GM19035 (cell line): ENCODE results near the gene SLC4A11.
"Not testable (repeated sequence)": the region's sequence is repeated elsewhere in the genome, so short reads cannot be mapped to it uniquely, and the experiment has no call there.

Source experiments
- ATAC-seq: cut with Tn5 transposase; IDR thresholded peaks from one replicate; pipeline ENCODE4 v1.9.1; 2021; ENCODE audit not compliant: unreplicated experiment

SLC4A11 gene

DNA sequence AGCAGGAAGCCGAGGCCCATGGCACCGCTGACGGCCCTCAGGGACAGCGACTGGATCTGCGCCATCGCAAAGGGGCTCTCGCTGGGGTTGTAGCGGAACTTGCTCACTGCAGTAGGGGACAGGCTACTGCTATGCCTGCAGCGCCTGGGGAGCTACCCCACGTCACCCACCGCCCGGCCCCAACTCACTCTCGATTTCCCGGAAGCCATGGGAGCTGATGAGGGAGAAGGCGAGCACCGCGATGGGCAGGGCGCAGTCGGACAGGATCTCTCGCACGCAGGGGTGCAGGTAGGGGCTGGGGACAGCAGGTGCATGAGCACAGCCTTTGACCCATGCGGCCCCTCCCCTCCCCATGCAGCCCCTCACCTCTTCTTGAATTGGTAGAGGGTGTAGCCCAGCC is 9.8 kb downstream of the SLC4A11 start:
- ATAC-seq: no peak

DNA sequence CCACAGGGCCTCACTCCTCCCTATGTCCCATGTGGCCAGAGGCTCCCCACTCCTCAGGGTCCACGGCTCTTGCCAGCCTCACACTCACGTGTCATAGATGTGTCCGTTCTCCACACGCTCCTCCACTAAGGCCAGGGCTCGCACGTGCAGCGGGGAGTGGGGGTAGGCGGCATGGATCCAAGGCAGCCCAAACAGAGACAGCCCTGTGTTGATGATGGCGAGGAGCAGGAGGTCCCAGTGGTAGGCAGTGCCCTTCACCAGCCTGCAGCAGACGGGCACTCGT is 10.3 kb downstream of the SLC4A11 start:
- ATAC-seq: no peak

DNA sequence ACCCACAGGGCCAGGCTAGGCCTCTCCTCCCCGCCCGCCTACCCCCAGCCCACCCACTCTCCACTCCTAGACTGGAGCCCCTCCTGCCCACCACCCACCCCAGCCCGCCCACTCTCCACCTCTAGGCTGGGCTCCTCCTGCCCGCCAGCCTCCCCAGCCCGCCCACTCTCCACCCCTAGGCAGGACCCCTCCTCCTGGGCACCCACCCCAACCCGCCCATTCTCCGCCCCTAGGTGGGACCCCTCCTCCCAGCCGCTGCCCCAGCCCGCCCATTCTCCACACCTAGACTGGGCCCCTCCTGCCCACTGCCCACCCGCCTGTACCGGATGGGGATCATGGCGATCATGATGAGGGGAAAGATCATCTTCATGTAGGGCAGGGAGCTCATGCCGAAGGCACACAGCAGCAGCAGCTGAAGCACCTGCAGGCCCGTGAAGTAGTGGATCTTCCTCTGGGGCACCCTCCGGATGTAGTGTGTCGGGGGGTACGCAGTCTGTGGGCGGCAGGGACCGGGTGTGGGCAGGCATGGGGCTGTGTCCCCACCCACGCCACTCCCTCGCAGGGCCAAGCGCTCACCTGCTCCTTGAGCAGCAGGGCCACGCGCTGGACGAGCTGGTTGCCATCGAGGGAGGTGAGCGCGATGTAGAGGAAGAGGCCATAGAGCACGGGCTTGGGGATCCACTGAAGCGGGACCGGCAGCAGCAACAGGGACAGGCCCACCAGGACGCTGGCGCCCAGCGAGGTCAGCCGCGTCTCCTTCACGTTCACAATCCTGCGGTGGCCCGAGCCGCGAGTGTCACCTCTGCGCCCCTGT is 10.8 kb downstream of the SLC4A11 start:
- ATAC-seq: no peak

DNA sequence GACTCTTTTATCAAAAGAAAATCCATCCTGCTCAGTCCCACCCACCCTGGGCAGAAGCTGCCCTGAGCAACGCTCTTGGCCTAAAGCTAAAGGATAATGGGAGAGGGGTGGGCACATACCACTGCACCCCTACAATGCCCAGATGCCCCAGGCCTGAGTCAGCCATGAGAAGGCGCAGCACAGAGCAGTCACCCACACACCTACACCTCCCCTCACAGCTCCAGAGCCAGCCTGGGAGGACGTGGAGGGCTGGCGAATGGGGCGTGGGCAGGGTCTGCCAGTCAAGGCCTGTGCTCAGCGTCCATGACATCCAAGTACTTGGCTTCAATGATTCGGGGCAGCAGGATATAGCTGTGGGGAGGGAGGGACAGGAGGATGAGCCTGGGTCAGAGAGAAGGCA is 11.5 kb downstream of the SLC4A11 start:
- ATAC-seq: no peak

DNA sequence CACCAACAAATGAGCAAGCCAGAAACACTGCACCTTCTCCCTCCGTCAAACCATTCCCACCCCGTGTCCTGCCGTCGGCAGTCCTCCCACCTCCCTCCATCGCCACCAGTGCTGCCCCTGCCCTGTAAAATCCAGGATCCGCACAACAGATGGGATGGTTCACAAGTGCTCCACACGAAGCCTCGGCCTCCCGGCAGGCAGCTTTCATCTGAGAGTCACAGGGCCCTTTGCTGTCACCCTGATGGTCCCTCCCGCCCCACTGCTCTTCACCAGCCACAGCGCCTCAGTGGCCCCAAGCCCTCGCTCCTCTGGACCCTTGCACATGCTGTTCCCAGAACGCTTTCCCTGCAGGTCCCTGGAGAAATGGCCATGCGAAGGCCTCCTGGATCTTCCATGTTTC is 12.1 kb downstream of the SLC4A11 start:
- ATAC-seq: no peak

DNA sequence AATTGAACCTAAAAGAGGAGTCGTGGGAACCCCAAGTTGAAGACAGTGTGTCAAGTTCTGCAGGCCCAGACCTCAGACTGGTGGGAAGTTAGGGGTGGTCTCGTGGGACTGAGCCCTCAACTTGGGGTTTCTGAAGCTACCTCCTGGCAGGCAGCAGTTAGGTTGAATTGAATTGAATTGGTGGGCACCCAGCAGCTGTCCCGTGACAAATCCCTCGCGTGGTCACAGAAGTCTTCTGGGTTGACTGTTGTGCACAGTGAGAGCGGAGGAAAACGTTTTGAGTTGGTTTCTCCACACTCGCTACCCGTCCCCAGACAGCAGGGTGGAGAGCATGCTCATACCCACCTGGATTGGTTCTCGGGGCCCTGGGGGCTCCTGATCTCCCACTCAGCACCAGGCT is 12.9 kb downstream of the SLC4A11 start:
- ATAC-seq: no peak

DNA sequence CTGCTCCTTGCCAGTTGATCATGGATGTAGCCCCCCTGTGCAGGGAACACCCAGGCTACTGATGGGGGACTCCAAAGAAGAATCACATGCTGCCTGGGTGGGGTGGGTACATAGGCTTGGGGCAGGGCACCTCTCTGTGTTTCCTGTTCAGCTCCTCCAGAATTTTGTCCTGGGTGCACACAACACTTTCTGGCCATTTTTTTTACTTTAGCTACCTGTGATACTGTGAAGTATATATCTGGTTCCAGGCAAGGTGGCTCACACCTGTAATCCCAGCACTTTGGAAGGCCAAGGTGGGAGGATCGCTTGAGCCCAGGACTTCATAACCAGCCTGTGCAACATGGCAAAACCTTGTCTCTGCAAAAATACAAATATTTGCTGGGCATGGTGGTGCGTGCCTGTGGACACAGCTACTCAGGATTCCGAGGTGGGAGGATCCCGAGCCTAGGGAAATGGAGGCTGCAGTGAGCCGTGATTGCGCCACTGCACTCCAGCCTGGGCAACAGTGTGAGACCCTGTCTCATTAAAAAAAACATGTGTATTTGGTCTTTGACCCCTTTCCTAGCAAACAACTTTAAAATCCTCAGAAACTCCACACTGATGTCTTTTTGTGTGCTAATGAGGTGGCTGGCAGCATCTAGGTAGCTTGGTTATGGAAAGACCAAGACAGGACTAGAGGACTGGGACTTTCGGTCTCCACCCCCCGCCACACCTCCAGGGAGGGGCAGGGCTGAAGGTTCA is 14.1 kb downstream of the SLC4A11 start:
- ATAC-seq: no peak

DNA sequence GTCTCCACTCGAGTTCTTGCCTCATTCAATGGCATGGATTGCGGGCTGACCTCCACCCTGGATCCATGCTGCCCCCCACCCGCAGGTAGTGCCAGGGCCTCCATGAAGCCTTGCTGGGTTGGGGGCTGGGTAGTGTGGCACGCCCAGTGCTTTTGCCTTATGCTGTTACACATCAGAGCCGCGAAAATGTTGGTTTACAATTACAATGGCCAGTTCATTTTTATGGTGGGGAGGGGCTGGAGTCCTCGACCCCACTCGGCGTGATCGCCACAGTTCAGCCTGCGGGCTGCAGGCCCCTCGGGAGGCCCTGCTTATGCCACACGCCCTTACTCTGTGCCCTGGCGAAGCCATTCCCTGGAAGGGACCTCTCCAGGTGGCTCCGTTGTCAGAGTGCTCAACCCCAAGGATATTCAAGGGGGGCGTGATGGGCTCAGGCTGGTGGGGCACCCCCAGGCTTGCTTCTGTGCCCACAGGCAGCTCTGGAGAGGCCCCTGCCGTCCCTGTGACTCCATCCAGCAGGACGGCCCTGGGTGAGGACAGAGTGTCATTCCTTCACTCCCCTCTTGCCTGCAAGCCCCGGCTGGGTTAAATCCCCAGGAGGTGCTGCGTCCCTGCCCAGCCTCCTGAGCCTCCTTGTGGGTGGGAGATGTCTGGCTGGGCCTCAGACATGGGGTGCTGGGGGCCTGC is 14.9 kb downstream of the SLC4A11 start:
- no peak for ATAC-seq

DNA sequence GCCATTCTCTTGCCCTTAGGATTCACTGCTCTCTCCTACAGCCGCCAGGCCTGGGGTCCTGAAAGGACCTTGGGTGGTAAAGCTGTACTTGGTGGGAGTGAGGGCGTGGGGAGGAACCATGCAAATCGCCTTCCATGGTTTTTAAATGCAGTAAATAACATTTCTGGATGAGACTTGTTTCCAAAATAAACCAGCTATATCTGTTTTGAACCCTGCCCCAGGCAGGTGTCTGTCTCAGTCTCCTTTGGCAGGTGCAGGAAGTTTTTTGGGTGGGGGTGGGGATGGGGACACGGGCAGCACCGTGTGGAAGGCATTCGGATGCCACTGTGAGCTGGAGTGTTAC is 15.4 kb downstream of the SLC4A11 start:
- no peak for ATAC-seq

DNA sequence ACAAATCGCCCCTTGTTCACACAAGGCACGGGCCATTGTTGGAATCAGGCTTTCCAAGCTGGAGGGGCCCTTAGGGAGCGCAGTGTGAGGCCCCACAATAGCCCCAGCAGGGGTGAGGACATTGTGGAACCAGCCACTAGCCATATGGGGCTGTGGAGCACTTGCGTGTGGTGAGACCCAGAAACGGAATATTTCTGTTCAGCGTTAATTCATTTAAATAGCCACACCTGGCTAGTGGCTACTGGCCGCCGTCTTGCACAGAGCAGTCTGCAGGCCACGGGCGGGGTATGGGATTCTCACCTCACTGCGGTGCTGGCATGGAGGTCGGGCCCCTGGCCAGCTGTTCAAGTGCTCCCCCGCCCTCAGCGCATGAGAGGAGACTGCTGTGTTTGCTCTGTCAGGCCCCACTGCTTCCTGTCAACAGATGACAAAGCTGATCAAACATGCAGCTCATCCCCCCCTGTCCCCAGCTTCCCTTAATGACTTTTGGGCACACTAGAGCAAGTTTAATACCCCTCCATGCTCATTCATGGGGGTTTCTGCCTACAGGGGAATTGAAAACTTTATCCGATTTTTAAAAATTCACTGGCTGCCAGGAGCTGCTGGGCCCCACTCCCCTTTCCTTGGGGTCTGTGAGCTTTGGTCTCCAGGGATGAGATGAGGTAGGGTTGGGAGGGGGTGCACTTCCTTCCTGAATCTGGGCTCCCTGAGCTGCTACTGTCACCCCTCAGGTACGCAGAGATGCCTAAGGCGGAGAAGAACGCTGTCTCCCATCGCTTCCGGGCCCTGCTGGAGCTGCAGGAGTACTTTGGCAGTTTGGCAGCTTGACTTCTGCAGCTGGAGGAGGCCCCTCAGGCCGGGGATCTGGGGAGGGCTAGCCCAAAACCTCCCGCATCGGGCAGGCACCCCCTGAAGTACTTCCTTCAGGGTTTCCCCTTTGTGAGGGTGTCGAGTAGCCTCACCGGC is 16.1 kb downstream of the SLC4A11 start:
- no peak for ATAC-seq

DNA sequence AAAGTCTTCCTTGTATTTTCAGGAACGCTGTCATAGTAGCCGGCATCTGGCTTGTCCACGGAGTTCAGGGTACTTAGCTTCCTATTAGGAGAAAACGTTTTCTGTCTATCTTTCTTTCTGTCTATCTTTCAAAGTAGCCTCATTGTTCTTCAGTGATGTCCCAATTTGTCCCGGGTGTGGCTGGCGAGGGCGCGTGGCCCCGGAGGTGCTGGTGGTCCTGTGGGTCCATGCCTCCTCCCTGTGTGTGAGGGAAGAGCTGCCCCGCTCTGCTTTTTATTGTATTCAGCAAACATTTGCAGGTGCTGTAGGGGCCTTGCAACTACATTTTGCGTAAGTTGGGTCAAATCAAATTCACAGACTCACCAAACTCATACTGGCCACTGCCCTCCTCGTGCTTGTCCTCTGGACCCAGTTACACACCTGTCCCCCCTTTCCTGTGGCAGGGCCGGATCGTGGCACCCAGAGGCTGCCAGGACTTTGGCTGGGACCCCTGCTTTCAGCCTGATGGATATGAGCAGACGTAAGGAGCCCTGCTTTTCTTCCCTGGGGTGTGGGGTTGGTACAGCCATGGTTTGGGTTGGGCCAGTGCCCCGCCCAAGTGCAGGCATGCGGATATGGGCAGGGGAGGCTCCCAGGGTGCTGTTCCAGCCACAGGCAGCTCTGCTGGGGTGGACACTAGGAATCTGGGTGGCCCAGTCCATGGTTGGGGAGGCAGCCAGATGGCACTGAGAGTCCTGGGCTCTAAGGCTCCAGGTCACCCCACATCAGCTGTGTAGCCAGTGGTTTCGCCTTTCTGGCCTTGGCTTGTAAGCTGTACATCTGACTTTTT is 17.4 kb downstream of the SLC4A11 start:
- no peak for ATAC-seq

DNA sequence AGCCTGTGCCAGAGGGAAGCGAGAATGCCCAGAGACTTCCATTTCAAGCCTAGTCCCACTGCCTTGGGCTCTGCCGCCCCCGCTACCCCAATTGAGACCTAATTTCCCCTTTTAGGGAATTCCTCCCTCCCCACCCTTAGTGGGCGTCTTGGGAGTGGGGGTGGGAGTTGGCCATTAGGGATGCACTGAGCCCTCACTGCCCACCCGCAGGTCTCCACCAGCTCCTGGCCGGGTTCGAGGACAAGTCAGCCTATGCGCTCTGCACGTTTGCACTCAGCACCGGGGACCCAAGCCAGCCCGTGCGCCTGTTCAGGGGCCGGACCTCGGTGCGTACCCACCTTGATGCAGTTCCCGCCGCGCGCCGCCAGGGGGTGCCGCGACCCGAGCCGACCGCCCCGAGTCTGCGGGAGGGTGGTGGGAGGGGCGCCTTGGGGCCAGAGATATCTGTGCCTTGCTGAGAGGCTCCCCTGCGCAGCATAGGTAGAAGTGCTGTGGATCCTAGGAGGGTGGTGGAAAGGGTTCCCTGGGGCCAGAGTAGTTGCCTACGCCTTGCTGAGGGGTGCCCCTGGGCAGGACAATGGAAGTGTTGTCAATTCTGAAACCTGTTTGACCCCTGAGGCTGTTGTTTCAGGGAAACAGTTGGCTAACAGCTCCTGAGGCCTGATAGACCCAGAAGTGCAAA is 20.5 kb downstream of the SLC4A11 start:
- ATAC-seq: no peak

DNA sequence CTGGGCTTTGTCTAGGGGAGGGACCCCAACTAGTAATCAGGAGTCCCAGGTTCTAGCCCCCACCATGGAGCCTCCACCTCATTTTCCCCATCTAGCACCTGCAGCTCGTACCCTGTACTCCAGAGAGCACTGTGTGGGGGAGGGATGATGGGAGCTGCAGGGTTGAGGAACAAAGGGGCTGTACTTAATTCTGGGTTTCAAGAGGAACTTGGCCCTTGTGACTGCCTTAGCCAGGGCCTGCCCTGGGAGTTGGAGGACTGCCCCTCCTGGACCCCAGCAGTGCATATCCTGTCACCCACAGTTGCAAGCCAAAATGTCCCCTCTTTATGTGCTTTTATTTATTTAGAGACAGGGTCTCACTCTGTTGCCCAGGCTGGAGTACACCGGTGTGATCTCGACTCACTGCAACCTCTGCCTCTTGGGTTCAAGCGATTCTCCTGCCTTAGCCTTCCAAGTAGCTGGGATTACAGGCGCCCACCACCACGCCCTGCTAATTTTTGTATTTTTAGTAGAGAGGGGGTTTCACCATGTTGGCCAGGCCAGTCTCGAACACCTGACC is 23.6 kb downstream of the SLC4A11 start:
- not testable (repeated sequence) for ATAC-seq

DNA sequence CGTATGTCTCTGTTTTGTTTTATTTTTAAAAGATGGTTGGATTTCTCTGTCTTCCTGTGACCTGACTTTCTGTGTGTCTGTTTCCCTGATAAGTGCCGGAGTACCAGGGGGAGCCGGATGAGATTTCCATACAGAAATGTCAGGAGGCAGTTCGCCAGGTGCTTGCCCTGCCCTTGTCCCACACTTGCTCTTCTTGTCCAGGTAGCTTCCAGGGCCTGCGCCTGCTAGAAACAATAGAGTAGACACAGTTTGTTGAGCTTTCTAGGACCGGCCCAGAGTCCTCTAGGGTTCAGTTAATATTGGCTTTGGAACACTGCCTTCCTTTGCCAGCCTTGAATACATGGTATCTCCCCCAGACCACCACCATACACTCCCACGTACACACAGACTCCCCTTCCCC is 25.8 kb downstream of the SLC4A11 start:
- no peak for ATAC-seq

DNA sequence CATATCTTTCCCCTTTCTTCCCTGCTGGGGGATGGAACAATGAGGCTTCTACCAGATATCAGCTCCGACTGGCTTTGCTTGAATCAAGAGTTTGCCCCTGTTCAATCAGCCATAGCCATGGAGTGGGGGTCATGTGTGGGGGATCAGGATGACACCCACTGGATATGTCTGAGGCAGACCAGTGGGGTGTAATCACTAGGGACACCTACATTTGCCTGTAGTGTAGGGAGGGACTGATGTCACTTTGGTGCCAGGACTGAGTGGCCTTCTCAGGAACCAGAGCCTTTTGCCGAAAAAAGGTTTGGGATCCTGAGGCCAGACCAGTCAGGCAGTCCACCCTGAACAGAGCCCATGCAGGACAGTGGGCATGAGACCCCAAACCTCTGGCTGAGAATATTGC is 28.6 kb downstream of the SLC4A11 start:
- no peak for ATAC-seq

DNA sequence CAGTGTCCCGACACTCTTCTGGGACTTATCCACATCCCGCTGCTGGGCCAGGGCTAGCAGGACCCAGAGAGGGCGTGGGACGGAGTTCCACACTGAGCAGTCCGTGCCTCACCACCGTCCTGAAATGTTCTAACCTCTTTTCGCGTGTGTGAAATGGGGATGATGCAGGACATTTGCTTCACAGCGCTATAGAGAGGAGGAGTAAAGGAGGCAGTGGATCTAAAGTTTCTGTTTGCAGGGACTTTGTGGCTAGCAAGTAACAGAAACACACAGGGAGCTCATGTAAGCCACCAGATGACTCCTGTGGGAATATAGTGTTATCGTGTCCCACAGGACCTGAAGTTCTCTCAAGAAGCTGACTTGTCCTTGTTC is 29.1 kb downstream of the SLC4A11 start:
- no peak for ATAC-seq

DNA sequence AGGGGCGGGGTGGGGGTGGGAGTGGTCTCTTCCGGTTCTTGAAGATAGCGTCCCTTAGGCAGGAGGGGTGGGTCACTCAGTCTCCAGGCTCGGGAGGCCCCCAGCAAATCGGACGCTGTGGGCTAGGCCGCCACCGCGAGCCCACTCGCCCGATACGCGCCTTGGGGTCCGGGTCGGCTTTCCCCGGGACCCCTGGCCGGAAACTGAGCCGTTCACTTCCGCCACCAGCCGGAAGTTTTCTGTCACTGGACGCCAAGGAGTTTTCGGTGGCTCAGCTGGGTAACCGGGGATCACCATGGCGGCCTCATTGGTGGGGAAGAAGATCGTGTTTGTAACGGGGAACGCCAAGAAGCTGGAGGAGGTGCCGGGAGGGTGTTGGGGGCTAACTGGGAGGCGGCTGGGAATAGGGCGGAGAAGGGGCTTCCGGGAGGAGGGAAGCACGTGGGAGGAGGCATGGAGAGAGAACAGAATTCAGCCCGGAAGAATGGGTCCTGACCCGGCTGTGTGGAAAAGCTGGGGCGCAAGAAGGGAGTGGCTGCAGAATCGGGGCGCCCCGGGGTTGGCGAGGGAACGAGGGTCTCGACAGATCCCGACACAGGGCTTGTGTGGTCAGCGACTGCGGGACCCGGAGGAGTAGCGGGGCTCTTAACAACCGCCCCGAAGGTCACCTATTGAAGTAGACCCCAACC is 29.6 kb downstream of the SLC4A11 start, which contains the start of gene ITPA:
Gene ITPA, plus strand, starts transcription at position 242 of the 689 bp plus-strand sequence. Its CDS starts 54 bp downstream, at position 296.
- peak; percentile 49 for ATAC-seq

DNA sequence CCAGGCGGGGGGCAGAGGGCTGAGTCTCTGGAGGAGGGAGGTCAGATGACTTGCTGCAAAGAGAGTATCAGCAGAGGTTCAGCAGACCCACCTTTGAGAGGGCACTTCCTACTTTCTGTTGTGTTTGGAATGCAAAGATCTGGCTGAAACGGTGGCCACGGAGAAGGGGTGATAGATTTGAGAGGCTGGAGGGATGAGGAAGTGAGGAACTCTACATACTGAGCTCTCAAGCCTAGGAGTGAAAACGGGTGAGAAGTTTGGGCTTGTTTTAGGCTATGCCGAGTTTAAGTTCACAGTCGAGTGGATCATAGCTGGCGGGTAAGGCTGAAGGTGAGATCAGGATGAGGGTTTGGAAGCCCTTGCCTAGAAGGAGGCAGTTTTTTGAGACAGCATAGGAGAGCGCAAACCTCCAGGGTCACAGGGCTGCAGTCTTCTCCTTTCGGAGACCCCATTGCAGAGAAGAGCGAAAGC is 30.2 kb downstream of the SLC4A11 start:
- ATAC-seq: no peak
